ENCODE measurements around the gene TBC1D3C.
"Not testable (repeated sequence)": the region's sequence is repeated elsewhere in the genome, so short reads cannot be mapped to it uniquely, and the experiment has no call there.

The TBC1D3C gene

DNA sequence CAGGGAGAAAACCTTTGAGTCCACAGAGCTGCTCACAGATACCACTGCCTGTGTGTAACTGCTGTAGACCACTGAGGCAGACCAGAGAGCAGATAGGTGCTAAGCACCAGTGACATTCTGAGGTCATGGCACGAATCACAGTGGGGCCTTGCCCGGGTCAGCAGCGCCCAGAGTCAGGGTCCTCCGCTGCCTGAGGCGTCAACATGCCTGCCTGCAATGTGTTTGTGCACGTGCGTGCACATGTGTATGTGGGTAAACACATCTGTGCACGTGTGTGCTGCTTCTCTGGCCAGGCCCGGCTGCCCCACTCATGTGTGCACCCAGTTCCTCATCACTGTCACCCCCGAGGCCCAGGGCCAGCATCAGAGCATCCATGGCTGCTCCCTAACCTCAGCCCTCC, at the start of gene TBC1D3C:
TBC1D3C (minus strand) TSS at position 101 of the 400 bp plus-strand sequence. CDS start 1,568 bp downstream, outside the sequence.
- not testable (repeated sequence) for DNase-seq (ENCODE audit: low read depth, low spot score)

- DNase-seq (ENCODE audit: low read depth, low spot score), result not testable (repeated sequence)
Measured at GRCh38 chr17:38099262-38099661, 30.8 kb upstream of the TBC1D3C start.

GRCh38 chr17:38094059-38094694, 25.7 kb upstream of the TBC1D3C start:
- not testable (repeated sequence) for DNase-seq (ENCODE audit: low read depth, low spot score)

DNA sequence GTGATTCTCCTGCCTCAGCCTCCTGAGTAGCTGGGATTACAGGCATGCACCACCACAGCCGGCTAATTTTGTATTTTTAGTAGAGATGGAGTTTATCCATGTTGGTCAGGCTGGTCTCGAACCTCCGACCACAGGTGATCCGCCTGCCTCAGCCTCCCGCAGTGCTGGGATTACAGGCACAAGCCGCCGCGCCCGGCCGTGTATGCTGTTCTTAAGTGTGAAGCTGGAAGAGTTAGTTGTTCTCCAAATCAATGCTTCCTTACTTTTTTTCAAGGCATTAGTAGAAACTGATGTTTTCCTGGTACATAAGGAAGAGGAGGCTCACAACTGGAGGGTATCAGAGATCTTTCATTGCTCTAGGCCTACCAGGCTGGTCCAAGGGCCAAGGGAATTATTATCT, 19.7 kb upstream of the TBC1D3C start:
- not testable (repeated sequence) for DNase-seq (ENCODE audit: low read depth, low spot score)

DNA sequence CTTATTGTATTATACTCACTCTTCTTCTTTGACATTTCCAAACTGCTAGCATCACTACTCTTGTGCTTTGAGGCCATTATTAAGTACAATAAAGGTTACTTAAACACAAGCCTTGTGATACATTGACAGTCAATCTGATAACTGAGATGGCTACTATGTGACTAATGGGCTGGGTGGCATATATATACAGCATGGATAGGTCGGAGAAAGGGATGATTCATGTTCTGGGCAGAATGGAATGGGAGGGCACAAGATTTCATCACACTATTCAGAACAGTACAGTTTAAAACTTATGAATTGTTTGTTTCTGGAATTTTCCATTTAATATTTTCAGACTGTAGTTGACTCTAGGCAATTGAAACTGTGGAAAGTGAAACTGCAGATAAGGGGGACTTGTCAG, 18.9 kb upstream of the TBC1D3C start:
- not testable (repeated sequence) for DNase-seq (ENCODE audit: low read depth, low spot score)

Data from activated naive CD8-positive, alpha-beta T cell treated with anti-CD3 and anti-CD28 coated beads, Interleukin-2, amount 50 U/mL, for 16 hours (primary cell).